HG02588 (cell line): Measurements from ENCODE around the gene KANSL3.
A peak's percentile ranks its signal among the peaks of the same experiment; 100 is the strongest.
"Not testable (repeated sequence)": the region's sequence is repeated elsewhere in the genome, so short reads cannot be mapped to it uniquely, and the experiment has no call there.

Experiments used
- ATAC-seq: cut with Tn5 transposase; IDR thresholded peaks from one replicate; pipeline ENCODE4 v1.9.1; 2021; ENCODE audit warnings: mild to moderate bottlenecking, moderate library complexity; ENCODE audit not compliant: unreplicated experiment

The KANSL3 gene

DNA sequence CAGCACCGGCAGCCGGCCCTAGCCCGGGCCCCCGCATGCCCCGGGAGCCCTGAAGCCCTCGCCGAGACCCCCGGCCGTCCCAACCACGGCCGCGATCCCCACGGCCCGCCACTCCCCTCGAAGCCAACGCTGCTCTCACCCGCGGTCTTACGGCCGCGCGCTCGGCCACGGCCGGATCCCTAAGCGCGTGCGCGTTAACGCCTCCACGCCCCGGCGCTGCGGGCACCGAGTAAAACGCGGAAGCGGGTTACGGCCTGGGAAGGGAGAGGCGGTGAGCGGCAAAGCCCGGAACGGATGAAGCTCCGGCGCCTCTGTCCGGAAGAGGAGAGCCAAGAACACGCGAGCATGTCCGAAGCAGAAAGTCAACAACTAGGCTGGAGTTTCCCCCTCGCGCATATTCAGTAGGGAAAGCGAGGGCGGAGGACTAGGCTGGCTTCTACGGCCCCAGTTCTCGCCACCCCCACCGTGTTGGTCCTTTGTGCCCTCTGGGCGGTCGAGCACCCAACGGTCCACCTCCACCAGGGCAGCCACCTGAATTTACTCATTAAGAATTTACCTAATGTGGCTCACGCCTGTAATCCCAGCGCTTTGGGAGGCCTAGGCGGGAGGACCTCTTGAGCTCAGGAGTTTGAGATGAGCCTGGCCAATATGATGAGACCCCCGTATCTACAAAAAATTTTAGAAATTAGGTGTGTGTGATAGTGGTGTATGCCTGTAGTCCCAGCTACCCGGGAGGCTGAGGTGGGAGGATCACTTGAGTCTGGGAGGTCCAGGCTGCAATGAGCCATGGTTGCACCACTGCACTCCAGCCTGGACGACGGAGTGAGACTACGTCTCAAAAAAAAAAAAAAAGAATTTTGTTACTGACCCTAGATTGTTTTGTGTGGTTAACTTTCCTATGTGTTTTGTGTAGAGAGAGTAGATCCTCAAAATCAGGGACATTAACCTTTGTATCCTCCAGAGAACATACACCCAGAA lies at the start of gene KANSL3:
KANSL3 (minus strand) TSS at position 169 of the 978 bp plus-strand sequence. CDS start 1,177 bp downstream, outside the sequence.
- ATAC-seq, result peak; percentile 83

DNA sequence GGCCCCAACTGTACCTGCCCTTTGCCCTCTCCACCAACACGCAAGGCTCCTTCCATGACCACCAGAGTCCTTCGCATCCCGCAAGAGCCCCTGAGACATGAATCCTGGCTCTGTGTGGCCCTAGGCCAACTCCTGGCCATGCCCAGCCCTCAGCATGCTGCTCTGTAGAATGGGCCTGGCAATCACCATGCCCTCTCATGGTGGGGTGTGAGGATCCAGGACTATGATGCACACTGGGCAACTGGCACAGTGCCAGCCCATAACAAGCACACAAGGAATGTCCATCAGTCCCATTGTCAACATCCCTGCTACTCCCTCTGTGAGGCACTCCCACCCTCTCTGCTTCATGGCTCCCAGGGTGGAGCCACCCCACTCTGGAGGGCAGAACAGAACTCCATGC lies 49.2 kb upstream of the KANSL3 start:
- ATAC-seq, result no peak

DNA sequence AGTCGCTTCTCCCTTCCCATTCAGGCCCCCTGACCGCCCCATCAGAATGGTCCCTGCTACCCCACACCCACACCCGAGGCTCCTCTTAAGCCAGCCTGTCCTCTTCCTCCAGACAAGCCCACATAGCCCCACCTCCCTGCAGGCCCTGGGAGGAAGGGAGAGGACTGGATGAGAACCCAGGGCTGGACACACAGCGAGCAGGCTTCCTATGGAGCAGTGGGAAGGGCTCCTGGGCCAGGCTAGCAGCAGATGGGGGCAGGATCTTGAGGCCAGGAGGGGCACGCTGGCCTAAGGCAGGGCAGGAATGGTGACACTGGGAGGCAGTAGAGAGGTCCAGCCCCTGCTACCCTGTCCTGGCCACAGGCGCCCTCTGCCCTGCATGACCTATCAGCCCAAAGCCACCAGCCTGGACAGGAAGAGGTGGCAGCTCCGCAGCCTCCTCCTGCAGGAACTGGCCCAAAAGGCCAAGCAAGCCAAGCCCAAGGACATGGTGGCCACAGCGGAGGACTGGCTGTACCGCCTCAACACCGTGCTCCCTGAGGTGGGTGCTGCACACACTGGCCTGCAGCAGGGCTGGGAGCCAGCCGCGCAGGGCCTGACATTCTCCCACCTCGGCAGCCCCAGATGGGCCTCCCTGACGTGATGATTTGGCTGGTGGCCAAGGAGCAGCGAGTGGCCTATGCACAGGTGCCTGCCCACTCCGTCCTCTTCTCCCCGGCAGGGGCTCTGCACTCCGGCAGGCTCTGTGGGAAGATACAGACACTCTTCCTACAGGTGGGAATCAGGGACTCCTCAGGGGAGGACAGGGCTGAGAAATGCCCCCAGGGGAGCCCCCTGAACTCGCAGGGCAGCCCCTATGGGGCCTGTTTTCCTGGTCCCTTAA lies 47.7 kb upstream of the KANSL3 start:
- no peak for ATAC-seq

DNA sequence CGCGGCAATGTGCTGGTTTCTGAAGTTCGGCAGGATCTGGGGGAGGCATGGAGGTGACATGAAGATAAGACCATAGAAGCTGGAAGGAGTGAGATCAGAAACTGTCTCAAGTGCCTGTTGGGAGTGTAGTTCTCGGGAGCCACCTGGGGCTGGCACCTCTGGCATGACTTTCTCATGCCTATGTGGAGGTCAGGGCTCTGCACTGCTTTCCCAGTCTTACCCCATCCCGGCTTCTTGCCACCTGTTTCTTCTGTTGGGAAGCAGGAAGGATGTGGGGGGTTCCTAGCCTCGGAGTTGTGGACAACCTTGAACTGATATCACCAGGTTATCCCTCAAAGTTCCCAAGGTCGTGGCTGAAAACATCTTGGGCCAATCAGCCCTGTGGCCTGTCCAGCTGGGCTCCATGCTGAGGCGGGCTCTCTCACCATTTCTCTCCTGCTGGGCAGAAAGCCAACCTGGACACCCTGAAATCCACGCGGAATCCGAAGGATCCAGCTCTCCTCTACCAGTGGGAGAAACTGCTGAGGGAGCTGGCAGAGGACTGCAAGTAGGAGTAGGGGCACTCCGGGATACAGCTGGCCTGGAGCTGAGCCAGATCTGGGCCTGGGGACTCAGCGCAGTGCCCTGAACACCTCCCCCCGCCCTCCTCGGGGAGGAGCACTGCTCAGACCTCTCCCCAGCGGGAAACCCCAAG lies 46.9 kb upstream of the KANSL3 start:
- no peak for ATAC-seq

DNA sequence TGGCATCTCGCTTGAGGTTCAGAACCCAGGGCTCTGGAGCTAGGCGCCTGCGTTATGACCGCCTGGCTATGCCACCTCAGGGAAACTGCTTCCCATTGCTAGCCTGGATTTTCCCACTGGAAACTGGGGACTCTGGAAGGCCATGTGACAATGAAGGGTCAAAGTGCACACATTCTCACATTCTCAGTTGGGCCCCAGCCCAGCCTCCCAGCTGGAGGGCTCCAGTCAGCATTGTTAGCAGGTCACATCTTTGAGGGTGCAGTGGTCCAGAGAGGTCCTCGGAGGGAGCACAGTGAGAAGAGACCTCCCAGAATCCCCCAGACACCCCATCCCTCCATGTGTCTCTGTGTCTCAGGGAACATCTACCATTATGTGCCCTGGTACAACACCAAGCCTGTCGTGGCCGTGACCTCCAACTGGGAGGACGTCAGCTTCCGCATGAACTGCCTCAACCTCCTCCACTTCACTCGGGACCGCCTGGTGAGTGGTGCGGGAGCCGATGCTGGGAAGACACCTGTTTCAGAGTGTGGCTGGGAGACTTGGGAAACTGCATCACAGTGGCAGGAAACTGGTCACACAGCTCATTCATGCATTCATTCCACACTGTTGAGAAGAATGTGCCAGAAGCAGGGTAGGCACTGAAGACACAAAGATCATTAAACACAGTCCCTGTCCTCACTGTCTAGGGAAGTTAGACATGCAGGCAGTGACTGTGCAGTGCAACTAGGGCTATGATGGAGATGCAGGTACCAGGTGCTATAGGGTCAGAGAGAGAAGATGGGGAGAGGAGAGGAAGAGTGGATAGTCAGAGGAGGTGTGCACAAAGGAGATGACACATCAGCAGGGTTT lies 46.1 kb upstream of the KANSL3 start:
- ATAC-seq, result no peak

DNA sequence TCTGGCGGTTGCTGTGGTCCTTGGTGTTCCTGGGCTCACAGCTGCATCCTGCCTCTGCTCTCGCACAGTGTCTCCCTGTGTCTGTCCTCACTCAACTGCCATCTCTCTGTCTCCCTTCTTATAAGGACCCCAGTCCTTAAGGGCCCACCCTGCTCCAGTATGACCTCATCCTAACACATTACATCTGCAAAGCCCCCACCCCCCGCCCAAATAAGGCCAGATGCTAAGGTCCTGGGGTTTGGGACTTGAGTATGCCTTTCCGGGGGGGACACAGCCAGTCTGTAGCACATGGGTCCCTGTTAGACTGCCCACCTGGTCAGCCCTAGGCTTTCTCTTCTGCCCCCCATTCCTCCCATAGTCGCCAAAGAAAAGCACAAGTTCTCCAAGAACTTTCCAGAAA lies 45.2 kb upstream of the KANSL3 start:
- no peak for ATAC-seq

DNA sequence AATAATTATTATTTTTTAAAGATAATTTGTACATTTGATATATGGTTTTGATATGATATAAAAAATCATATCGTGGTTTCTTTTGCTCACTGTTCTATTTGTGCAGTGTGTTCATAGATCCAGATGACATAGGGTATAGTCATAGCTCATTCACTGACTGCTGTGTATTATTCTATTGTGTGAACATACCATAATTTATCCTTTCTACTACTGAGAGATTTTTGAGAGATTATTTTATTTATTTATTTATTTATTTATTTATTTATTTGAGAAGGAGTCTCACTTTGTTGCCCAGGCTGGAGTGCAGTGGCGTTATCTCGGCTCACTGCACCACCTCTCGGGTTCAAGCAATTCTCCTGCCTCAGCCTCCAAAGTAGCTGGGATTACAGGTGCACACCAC lies 43.4 kb upstream of the KANSL3 start:
- no peak for ATAC-seq

DNA sequence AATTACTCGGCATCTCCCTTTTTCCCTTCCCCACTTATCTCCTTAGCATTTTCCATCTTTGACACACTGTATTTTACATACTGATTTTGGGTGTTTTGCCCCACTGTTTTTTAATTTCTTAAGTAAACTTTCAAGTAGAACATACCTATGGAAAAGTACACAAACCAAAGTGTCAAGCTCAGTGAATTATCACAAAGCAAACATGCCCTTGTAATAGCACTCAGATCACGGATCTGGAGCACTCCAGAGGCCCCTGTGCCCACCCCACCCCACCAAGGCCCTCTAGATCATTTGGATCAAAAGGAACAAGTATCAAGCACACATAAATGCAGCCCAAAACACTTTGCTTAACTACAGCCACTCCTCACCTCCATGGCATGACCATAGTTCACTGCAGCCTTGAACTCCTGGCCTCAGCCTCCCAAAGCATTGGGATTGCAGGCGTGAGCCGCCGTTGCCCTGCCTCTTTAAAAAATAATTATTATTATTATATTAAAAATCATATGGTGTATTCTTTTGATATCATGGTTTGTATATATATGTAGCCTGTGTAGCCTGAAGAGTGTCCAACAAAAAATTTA lies 42.5 kb upstream of the KANSL3 start:
- ATAC-seq, result no peak

DNA sequence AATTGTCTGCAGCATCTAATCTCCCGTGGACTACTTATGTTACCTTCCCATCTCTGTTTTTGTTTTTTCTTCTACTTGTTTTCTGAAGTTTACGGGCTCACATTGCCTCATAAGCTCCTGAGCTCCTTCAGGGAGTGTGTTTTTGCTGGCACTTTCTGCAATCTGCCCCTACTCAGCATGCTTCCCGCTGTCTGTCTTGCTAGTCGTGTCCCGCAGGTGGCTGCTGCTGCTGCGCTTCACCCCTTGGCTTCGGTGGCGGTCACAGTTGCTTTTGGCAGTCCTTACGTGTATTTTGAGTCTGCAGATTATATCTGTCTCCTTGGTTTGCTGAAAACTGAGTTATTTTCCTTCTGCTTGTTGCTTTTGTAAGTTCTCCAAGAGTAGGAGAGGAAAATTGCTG lies 41.7 kb upstream of the KANSL3 start:
- ATAC-seq, result no peak

DNA sequence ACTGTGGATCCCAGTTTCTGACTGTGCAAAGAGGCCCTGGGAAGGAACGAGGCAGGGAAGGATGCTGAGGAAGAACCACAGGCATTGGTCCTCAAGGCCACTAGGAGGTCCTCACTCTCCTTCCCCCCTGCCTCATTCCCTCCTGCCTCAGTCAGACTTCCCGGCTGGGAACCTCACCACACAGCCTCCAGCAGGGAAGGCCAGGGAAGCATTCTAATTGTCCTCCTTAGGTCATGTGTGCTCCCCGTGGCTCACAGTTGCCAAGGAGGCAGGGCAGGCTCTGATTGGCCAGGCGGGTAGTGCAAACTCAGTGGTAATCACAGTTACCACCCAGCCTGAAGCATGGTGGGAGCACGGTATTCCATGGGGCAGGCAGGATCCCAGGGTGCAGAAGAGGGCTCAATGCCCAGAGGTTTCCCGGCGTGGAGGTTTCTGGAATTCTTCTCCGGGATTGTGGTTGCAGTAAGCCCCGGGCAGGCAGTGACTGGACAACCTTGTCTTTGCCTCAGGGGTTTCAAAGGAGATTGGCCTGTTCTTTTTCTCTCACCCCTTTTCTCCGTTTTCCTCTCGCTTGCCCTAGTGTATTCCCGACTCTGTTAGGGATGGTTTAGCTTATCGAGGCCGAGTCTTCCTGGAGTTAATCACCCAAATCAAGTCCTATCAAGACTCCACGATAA lies 31.6 kb upstream of the KANSL3 start:
- no peak for ATAC-seq

DNA sequence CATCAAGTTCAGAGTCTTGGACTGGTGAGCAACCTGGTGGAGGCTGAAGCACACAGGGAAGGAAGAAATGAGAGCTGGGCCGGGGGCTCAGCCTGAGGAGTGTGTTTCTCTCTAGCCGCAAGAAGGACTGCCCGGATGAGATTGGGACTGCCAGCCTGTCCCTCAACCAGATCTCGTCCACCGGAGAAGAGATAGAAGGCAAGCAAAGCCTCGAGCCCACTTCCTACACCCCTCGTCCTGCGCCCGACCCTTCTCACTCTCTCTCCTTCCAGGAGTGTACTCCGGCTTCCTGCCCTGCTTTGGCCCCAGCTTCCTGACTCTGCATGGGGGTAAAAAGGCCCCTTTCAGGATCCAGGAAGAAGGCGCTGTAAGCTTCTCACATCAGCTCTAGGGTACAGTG lies 30.7 kb upstream of the KANSL3 start:
- ATAC-seq, result no peak

DNA sequence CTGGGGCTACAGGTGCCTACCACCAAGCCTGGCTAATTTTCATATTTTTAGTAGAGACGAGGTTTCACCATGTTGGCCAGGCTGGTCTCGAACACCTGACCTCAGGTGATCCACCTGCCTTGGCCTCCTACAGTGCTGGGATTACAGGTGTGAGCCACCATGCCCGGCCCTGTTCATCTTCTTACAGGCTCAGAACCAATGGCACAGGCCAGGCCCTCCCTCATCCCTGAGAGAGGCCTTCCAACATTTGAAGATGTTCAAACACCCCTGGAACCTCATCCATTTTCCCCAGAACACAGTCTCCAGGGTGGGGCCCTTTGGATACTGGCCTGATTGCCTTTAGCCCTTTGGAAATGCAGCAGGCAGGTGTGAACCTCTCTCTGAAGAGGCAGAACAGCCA lies 27.6 kb upstream of the KANSL3 start:
- not testable (repeated sequence) for ATAC-seq

DNA sequence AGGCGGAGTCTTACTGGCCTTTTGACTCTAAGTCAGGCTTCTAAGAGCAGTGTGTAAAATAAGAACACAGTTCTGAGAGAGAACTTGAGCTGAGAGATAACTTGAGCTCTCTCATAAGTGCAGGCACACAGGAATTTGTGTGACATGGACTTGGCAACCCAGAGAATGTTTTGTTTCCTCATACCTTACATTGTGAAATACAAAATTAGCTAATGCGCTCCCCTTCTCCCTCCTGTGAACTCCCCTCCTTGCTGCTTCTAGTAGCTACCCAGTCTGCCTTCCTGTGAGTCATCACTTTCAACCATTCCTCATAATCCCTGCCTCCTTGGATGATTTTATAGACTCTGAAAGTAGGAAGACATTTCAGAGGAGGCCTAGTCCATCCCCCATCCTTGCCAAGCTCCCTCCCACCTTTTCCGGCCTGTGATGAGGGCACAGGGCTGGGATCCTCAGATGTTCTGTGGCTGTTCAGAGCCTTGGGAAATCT lies 27.0 kb upstream of the KANSL3 start:
- ATAC-seq, result no peak

DNA sequence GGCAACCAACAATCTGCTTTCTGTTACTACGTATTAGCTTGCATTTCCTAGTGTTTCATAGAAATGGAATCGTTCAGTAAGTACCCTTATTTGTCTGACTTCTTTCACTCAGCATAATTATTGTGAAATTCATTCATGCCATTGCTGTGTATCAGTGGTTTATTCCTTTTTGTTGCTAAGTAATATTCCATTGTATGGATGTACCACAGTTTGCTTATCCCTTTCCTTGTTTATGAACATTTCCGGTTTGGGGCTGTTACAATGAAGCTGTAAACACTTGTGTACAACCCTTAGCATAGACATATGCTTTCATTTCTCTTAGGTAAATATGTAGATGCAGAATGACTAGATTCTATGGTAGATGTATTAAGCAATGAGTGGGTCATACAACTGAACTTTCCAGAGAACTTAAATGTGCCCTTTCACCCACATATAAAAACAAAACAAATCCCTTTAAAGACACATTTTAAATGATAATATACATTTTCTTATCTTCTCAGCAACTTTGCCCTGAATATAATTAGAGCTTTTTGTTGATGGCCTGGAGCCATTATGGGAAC lies 26.3 kb upstream of the KANSL3 start:
- no peak for ATAC-seq

DNA sequence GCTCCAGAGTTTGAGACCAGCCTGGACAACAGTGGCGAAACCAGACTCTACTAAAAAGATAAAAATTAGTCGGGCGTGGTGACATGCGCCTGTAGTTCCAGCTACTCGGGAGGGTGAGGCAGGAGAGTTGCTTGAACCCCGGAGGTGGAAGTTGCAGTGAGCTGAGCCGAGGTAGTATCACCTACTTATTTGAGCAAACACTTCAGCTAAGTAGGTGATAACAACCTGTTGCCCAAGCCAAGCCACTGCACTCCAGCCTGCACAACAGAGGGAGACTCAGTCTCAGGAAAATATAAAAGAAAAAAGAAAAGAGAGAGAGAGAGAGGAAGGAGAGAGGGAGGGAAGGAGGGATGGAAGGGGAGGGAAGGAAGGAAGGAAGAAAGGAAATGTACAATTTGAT lies 25.7 kb upstream of the KANSL3 start:
- ATAC-seq, result no peak

DNA sequence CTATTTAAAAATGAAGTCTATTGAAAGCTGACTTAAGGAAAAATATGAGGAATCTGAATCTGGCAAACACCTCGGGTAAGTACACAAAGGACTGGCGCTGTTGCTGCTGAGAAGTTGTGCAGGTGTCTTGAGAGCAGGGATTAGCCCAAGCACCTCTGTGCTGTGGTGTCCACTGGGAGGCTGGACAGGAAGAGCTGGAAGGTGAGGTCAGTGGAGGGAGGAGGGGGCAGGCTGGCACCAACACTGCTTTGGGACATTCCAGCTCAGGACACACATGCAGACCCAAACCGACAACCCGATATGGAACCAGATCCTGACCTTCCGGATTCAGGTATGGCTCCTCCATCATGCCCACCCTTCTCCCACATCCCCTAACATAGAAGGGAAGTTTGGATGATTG lies 25.1 kb upstream of the KANSL3 start:
- no peak for ATAC-seq

DNA sequence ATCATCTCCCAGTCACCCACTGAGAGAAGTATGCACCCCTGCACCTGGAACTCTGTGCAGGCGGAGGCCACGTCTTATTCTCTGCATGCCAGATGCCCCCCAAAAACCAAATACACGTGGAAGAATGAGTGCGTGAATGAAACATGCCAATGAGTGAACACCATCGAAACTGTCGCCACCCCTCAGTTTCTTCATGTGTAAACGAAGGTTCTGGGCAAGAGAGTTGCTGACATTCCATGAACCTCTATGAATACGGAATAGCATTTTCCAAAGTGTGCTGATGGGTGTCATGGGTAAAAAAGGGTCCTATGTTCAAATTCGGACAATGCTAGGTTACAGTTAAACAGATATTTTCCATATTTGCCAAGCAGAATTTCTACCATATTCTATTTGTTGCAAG lies 24.2 kb upstream of the KANSL3 start:
- no peak for ATAC-seq

DNA sequence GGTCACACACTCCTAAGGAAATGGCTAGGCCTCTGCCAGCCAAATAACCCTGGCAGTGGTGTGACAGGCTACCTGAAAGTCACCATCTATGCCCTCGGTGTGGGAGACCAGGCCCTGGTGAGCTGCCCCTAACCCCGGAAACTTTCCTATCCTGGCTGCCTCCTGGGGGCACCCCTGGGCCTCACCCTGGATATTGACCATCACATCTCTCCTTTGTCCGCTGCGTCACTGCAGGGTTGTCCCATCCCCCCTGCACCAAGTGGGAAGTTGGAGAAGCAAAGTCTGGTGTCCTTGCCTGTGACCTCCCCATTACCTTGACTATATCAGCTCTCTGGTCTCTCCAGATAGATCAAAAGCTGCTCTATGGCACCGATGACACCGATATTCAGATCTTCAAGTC lies 23.2 kb upstream of the KANSL3 start:
- ATAC-seq, result no peak

DNA sequence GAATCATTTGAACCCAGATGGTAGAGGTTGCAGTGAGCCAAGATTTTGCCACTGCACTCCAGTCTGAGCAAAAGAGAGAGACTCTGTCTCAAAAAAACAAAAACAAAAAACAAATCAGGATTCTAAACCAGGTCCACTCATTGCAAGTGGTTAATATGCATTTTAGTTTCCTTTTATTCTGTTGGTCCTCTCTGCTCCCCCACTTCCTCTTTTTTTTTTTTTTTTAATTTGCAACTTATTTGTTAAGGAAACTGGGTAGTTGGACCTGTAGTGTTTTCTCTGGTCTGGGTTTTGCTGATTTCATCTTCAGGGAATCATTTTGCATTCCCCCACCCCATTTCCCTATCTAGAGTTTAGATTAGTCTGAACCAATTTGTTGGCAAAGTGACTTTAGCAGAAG lies 18.4 kb upstream of the KANSL3 start:
- no peak for ATAC-seq
